ENCODE data around the gene B3GALT5.

DNA sequence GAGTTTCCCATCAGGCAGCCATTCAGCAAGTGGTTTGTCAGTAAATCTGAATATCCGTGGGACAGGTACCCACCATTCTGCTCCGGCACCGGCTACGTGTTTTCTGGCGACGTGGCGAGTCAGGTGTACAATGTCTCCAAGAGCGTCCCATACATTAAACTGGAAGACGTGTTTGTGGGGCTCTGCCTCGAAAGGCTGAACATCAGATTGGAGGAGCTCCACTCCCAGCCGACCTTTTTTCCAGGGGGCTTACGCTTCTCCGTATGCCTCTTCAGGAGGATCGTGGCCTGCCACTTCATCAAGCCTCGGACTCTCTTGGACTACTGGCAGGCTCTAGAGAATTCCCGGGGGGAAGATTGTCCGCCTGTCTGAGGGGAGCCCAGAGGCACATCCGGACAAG is 48.4 kb downstream of the B3GALT5 start:
- TF ChIP-seq, protein P1, sequence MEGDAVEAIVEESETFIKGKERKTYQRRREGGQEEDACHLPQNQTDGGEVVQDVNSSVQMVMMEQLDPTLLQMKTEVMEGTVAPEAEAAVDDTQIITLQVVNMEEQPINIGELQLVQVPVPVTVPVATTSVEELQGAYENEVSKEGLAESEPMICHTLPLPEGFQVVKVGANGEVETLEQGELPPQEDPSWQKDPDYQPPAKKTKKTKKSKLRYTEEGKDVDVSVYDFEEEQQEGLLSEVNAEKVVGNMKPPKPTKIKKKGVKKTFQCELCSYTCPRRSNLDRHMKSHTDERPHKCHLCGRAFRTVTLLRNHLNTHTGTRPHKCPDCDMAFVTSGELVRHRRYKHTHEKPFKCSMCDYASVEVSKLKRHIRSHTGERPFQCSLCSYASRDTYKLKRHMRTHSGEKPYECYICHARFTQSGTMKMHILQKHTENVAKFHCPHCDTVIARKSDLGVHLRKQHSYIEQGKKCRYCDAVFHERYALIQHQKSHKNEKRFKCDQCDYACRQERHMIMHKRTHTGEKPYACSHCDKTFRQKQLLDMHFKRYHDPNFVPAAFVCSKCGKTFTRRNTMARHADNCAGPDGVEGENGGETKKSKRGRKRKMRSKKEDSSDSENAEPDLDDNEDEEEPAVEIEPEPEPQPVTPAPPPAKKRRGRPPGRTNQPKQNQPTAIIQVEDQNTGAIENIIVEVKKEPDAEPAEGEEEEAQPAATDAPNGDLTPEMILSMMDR (IDR thresholded peaks at IDR 0.05), result no peak
- no peak for TF ChIP-seq POLR2A (IDR thresholded peaks at IDR 0.05)

All from prostate gland (tissue), 2 donors.